SJCRH30 (cell line): ENCODE measurements around the gene TCHH. TPM values are rescaled to one million over a fixed set of nuclear protein-coding genes. Genes with fewer than 3 reads are reported as not detected.

Source experiments
- total RNA-seq: library from RNA; depleted of rRNA; stranded (reverse); fragments of >200 nt; shearing (Covaris generic); gene quantifications from 2 replicates; pipeline ENCODE4 v1.2.3, GENCODE V29; 2014; rRNA removed

TCHH gene
- total RNA-seq, 1 experiment from 2014 or later, result not detected

Other genes with a start within 250 kb of the TCHH start
- 13.5 and 15.4 TPM in 2 replicates for gene THEM4, start 205.9 kb downstream of the TCHH start, total RNA-seq
- gene S100A10, start 121.6 kb downstream of the TCHH start, total RNA-seq, result 36.4 and 38.3 TPM in 2 replicates
- gene S100A11, start 78.4 kb downstream of the TCHH start, total RNA-seq, result 492 and 509 TPM in 2 replicates
- gene TCHHL1, start 26.4 kb downstream of the TCHH start, total RNA-seq, result not detected in 2 replicates
- gene RPTN, start 43.8 kb upstream of the TCHH start, total RNA-seq, result not detected in 2 replicates
- not detected in 2 replicates for gene HRNR, start 108.7 kb upstream of the TCHH start, total RNA-seq
- 0.03 and 0.04 TPM in 2 replicates for gene FLG, start 209.8 kb upstream of the TCHH start, total RNA-seq
- not detected in 2 replicates for gene FLG2, start 244.6 kb upstream of the TCHH start, total RNA-seq